ENCODE data around the gene MSH6.

MSH6 gene

GRCh38 chr2:47741637-47742036, 41.3 kb upstream of the MSH6 start:
- H3K27ac ChIP-seq = no peak overlapping the region
- TF ChIP-seq CTCF (conservative IDR thresholded peaks at IDR 0.05) (no peak), ZFX (IDR thresholded peaks at IDR 0.05) (no peak)

GRCh38 chr2:47744074-47744473, 38.9 kb upstream of the MSH6 start:
- TF ChIP-seq ZFX (IDR thresholded peaks at IDR 0.05) (no peak), CTCF (conservative IDR thresholded peaks at IDR 0.05) (no peak)
- no peak overlapping the region for H3K27ac ChIP-seq

- H3K27ac ChIP-seq = no peak overlapping the region
- TF ChIP-seq ZFX (IDR thresholded peaks at IDR 0.05) = no peak
- TF ChIP-seq CTCF (conservative IDR thresholded peaks at IDR 0.05) = no peak
Measured at GRCh38 chr2:47747878-47748277, 35.1 kb upstream of the MSH6 start.

GRCh38 chr2:47751856-47752414, 31.0 kb upstream of the MSH6 start:
- H3K27ac ChIP-seq = no peak overlapping the region
- TF ChIP-seq ZFX (IDR thresholded peaks at IDR 0.05) = no peak
- no peak for TF ChIP-seq CTCF (conservative IDR thresholded peaks at IDR 0.05)

- no peak overlapping the region for H3K27ac ChIP-seq
- TF ChIP-seq CTCF (conservative IDR thresholded peaks at IDR 0.05) (no peak), ZFX (IDR thresholded peaks at IDR 0.05) (no peak)
Measured at GRCh38 chr2:47767497-47767844, 15.5 kb upstream of the MSH6 start.

GRCh38 chr2:47767880-47768609, 14.9 kb upstream of the MSH6 start:
- no peak overlapping the region for H3K27ac ChIP-seq
- TF ChIP-seq ZFX (IDR thresholded peaks at IDR 0.05) (no peak), CTCF (conservative IDR thresholded peaks at IDR 0.05) (peak; percentile 91)

GRCh38 chr2:47769318-47769717, 13.6 kb upstream of the MSH6 start:
- TF ChIP-seq CTCF (conservative IDR thresholded peaks at IDR 0.05) = no peak
- no peak for TF ChIP-seq ZFX (IDR thresholded peaks at IDR 0.05)
- H3K27ac ChIP-seq = no peak overlapping the region
